GM23248 (cell line): Measurements from ENCODE around the gene BHLHE23. TPM values are rescaled to one million over a fixed set of nuclear protein-coding genes. Genes with fewer than 3 reads are reported as not detected.
A peak's percentile ranks its signal among the peaks of the same experiment; 100 is the strongest.

Experiments used
- DNase-seq: peaks from one replicate; pipeline ENCODE4 v3.0.0-alpha.2; 2015
- H2AFZ ChIP-seq: fragments of 200-600 bp; sonication (generic); 2 replicates; pipeline ENCODE4 v1.6.1; 2016; ENCODE audit warnings: antibody characterized with exemption
- H3F3A ChIP-seq: fragments of 200-600 bp; sonication (generic); 2 replicates; pipeline ENCODE4 v1.6.1; 2016; ENCODE audit warnings: mild to moderate bottlenecking, antibody characterized with exemption, mixed run types; ENCODE audit not compliant: insufficient read depth
- H3K27ac ChIP-seq: fragments of 200-600 bp; sonication (generic); 2 replicates; pipeline ENCODE4 v1.5.1; 2016; ENCODE audit warnings: mild to moderate bottlenecking
- H3K27me3 ChIP-seq: fragments of 200-600 bp; sonication (generic); replicated peaks from 2 replicates; pipeline ENCODE4 v1.6.1; 2016; ENCODE audit warnings: mild to moderate bottlenecking; ENCODE audit not compliant: insufficient read depth
- H3K36me3 ChIP-seq: fragments of 200-600 bp; sonication (generic); 2 replicates; pipeline ENCODE4 v1.6.1; 2016; ENCODE audit warnings: low read depth, mild to moderate bottlenecking
- H3K4me1 ChIP-seq: fragments of 200-600 bp; sonication (generic); 2 replicates; pipeline ENCODE4 v1.6.1; 2016; ENCODE audit warnings: mild to moderate bottlenecking; ENCODE audit not compliant: insufficient read depth
- H3K4me2 ChIP-seq: fragments of 200-600 bp; sonication (generic); one replicate; pipeline ENCODE4 v1.6.1; 2016; ENCODE audit warnings: mild to moderate bottlenecking; ENCODE audit not compliant: unreplicated experiment
- H3K4me3 ChIP-seq: fragments of 200-600 bp; sonication (generic); 2 replicates; pipeline ENCODE4 v1.5.1; 2016; ENCODE audit warnings: mild to moderate bottlenecking
- H3K79me2 ChIP-seq: fragments of 200-600 bp; sonication (generic); 2 replicates; pipeline ENCODE4 v1.6.1; 2016; ENCODE audit warnings: mild to moderate bottlenecking; ENCODE audit not compliant: insufficient read depth
- H3K9ac ChIP-seq: fragments of 200-600 bp; sonication (generic); 2 replicates; pipeline ENCODE4 v1.6.1; 2016; ENCODE audit warnings: mild to moderate bottlenecking
- H3K9me2 ChIP-seq: fragments of 200-600 bp; sonication (generic); 2 replicates; pipeline ENCODE4 v1.6.1; 2016; ENCODE audit warnings: mixed run types, mild to moderate bottlenecking, moderate library complexity; ENCODE audit not compliant: insufficient read depth
- H3K9me3 ChIP-seq: fragments of 200-600 bp; sonication (generic); one replicate; pipeline ENCODE4 v1.6.1; 2017; ENCODE audit warnings: low read depth
- H4K20me1 ChIP-seq: fragments of 200-600 bp; sonication (generic); 2 replicates; pipeline ENCODE4 v1.6.0; 2016; ENCODE audit not compliant: insufficient read depth
- EZH2 ChIP-seq: fragments of 200-600 bp; sonication (generic); IDR thresholded peaks from 2 replicates; pipeline ENCODE4 v1.6.1; 2018; ENCODE audit warnings: antibody characterized with exemption, mild to moderate bottlenecking; ENCODE audit not compliant: insufficient read depth, poor library complexity, severe bottlenecking
- EZH2phosphoT487 ChIP-seq: fragments of 200-600 bp; sonication (generic); IDR thresholded peaks from 2 replicates; pipeline ENCODE4 v1.6.1; 2018; ENCODE audit warnings: antibody characterized with exemption, moderate library complexity, mild to moderate bottlenecking, low read depth; ENCODE audit not compliant: insufficient read depth
- WGBS, 2 experiments: methylation state at CpG; one replicate each; pipeline ENCODE4 v1.1.6; 2015 to 2017; ENCODE audit warnings: low lambda C conversion rate in 2 of 2, low coverage in 1 of 2; ENCODE audit errors: missing lambda C conversion rate in 2 of 2; 5-methylcytosine and 5-hydroxymethylcytosine counted together
- in situ Hi-C: fragments of 300-500 bp; cut with MboI; formaldehyde crosslinking; loops from 2 replicates; pipeline ENCODE4 v1.15.0; 2020
- polyA plus RNA-seq: library from polyadenylated mRNA; unstranded; fragments of >200 nt; fragmentation: Nextera tagmentation; extraction: Ambion mirVana; gene quantifications from 2 replicates; pipeline ENCODE4 v1.2.1, GENCODE V29; 2016
- total RNA-seq: library from RNA; depleted of rRNA; stranded (reverse); fragments of >200 nt; shearing (Covaris generic); gene quantifications from 2 replicates; pipeline ENCODE4 v1.2.3, GENCODE V29; 2014

Gene BHLHE23
- total and polyA plus RNA-seq, 2 experiments from 2014 or later = not detected

- H3K79me2 ChIP-seq = no peaks in the 10 kb centered on the region
- H4K20me1 ChIP-seq = no peaks in the 10 kb centered on the region
- H3K9me3 ChIP-seq = no peaks in the 10 kb centered on the region
- DNase-seq = no peak
- no peaks in the 10 kb centered on the region for H3K4me1 ChIP-seq
- 26 to 35% methylated on average over 3 of the region's 3 CpGs for WGBS, 2 experiments
- in situ Hi-C loops = no loop called here
- no peak overlapping the region for H3K4me3 ChIP-seq
- no peak overlapping the region for H3K9ac ChIP-seq
- H3K4me2 ChIP-seq = no peak overlapping the region
- no peak overlapping the region for H3K27ac ChIP-seq
- H3F3A ChIP-seq = no peaks in the 10 kb centered on the region
- H3K9me2 ChIP-seq = no peaks in the 10 kb centered on the region
- H3K36me3 ChIP-seq = no peaks in the 10 kb centered on the region
- TF ChIP-seq EZH2phosphoT487 (no peak), EZH2 (no peak)
- H3K27me3 ChIP-seq = peaks cover 73% of the 10 kb centered on the region
- H2AFZ ChIP-seq = no peak overlapping the region
These were observed 5.0 kb upstream of the BHLHE23 start for GRCh38 chr20:63011798-63012197.

GRCh38 chr20:63009988-63010769 is 3.4 kb upstream of the BHLHE23 start:
- Histone ChIP-seq H3K79me2 (no peaks in the 10 kb centered on the region), H2AFZ (no peak overlapping the region), H3K27ac (no peak overlapping the region), H3K4me1 (no peaks in the 10 kb centered on the region), H3K36me3 (no peaks in the 10 kb centered on the region), H3K4me2 (no peak overlapping the region), H4K20me1 (no peaks in the 10 kb centered on the region), H3K9me3 (no peaks in the 10 kb centered on the region), H3K9me2 (no peaks in the 10 kb centered on the region), H3K27me3 (peaks cover 82% of the 10 kb centered on the region), H3K4me3 (no peak overlapping the region), H3F3A (no peaks in the 10 kb centered on the region), H3K9ac (no peak overlapping the region)
- TF ChIP-seq EZH2 (no peak), EZH2phosphoT487 (0 out of 2 replicates have a peak, but pooled peaks have one; percentile 44)
- in situ Hi-C loops = no loop called here
- no peak for DNase-seq
- 23 to 30% methylated on average over 27 to 30 of the region's 30 CpGs for WGBS, 2 experiments

- 11 to 15% methylated on average over 49 to 51 of the region's 54 CpGs for WGBS, 2 experiments
- H3K27ac ChIP-seq = no peak overlapping the region
- H3K27me3 ChIP-seq = peaks cover 84% of the 10 kb centered on the region
- no peak overlapping the region for H2AFZ ChIP-seq
- H3K4me3 ChIP-seq = no peak overlapping the region
- TF ChIP-seq EZH2phosphoT487 = 0 out of 2 replicates have a peak, but pooled peaks have one; percentile 5
- no peak for TF ChIP-seq EZH2
- no peaks in the 10 kb centered on the region for H4K20me1 ChIP-seq
- no peaks in the 10 kb centered on the region for H3K36me3 ChIP-seq
- no peak overlapping the region for H3K4me2 ChIP-seq
- peak; percentile 80 for DNase-seq
- in situ Hi-C loops = no loop called here
- H3F3A ChIP-seq = no peaks in the 10 kb centered on the region
- no peaks in the 10 kb centered on the region for H3K9me3 ChIP-seq
- H3K9me2 ChIP-seq = no peaks in the 10 kb centered on the region
- H3K4me1 ChIP-seq = no peaks in the 10 kb centered on the region
- no peaks in the 10 kb centered on the region for H3K79me2 ChIP-seq
- H3K9ac ChIP-seq = no peak overlapping the region
These were observed 2.5 kb upstream of the BHLHE23 start for GRCh38 chr20:63009045-63009961.

- in situ Hi-C loops = no loop called here
- Histone ChIP-seq H3K79me2 (no peaks in the 10 kb centered on the region), H3K27ac (no peak overlapping the region), H3K27me3 (peaks cover 84% of the 10 kb centered on the region), H2AFZ (no peak overlapping the region), H3K4me1 (no peaks in the 10 kb centered on the region), H3K4me3 (no peak overlapping the region), H3K36me3 (no peaks in the 10 kb centered on the region), H3K9ac (no peak overlapping the region), H4K20me1 (no peaks in the 10 kb centered on the region), H3K9me2 (no peaks in the 10 kb centered on the region), H3K9me3 (no peaks in the 10 kb centered on the region), H3K4me2 (no peak overlapping the region), H3F3A (no peaks in the 10 kb centered on the region)
- TF ChIP-seq EZH2phosphoT487 = 0 out of 2 replicates have a peak, but pooled peaks have one; percentile 42
- TF ChIP-seq EZH2 = peak; percentile 81
- no peak for DNase-seq
- 7 to 9% methylated on average over 16 to 21 of the region's 21 CpGs for WGBS, 2 experiments
These were observed 1.8 kb upstream of the BHLHE23 start for GRCh38 chr20:63008541-63009044.
